H9 (cell line): Measurements from ENCODE around the gene KCNK5. TPM values are rescaled to one million over a fixed set of nuclear protein-coding genes. Genes with fewer than 3 reads are reported as not detected.

Source experiments
- DNase-seq: peaks from one replicate; pipeline ENCODE4 v3.0.0-alpha.2; 2017
- H2AFZ ChIP-seq: one replicate; pipeline ENCODE4 v1.6.1; 2013; ENCODE audit warnings: mild to moderate bottlenecking, low read length, control low read depth, moderate library complexity
- H2AK5ac ChIP-seq: 2 replicates; pipeline ENCODE4 v1.6.1; 2013; ENCODE audit warnings: low read length, control low read depth, mixed read lengths; ENCODE audit not compliant: insufficient read length
- H2BK120ac ChIP-seq: one replicate; pipeline ENCODE4 v1.6.1; 2013; ENCODE audit warnings: low read depth, mild to moderate bottlenecking, low read length, control low read depth, inconsistent platforms; ENCODE audit not compliant: poor library complexity, severe bottlenecking
- H2BK12ac ChIP-seq: 2 replicates; pipeline ENCODE4 v1.6.1; 2013; ENCODE audit warnings: low read length, control low read depth, mixed read lengths, low read depth; ENCODE audit not compliant: insufficient read length
- H2BK15ac ChIP-seq: 2 replicates; pipeline ENCODE4 v1.6.1; 2013; ENCODE audit warnings: low read depth, low read length, control low read depth
- H2BK20ac ChIP-seq: one replicate; pipeline ENCODE4 v1.6.1; 2013; ENCODE audit warnings: low read depth, mild to moderate bottlenecking, low read length, control low read depth, inconsistent platforms; ENCODE audit not compliant: poor library complexity, severe bottlenecking
- H2BK5ac ChIP-seq: 2 replicates; pipeline ENCODE4 v1.6.1; 2013; ENCODE audit warnings: low read length, control low read depth, mixed read lengths; ENCODE audit not compliant: insufficient read length
- H3K14ac ChIP-seq: 2 replicates; pipeline ENCODE4 v1.6.1; 2013; ENCODE audit warnings: low read length, control low read depth; ENCODE audit not compliant: insufficient read depth
- H3K18ac ChIP-seq: 2 replicates; pipeline ENCODE4 v1.6.1; 2013; ENCODE audit warnings: low read depth, mild to moderate bottlenecking, mixed read lengths, low read length, control low read depth; ENCODE audit not compliant: insufficient read length
- H3K23ac ChIP-seq: 2 replicates; pipeline ENCODE4 v1.6.1; 2013; ENCODE audit warnings: low read length, control low read depth, mixed read lengths, low read depth; ENCODE audit not compliant: insufficient read length
- H3K23me2 ChIP-seq: 2 replicates; pipeline ENCODE4 v1.6.1; 2013; ENCODE audit warnings: low read depth, mild to moderate bottlenecking, mixed read lengths, low read length, control low read depth; ENCODE audit not compliant: insufficient read length, poor library complexity, severe bottlenecking
- H3K27ac ChIP-seq: 2 replicates; pipeline ENCODE4 v1.5.1; 2013; ENCODE audit warnings: low read length, control low read depth, mixed read lengths, low read depth; ENCODE audit not compliant: insufficient read length
- H3K27me3 ChIP-seq: 2 replicates; pipeline ENCODE4 v1.6.1; 2013; ENCODE audit warnings: low read length, control low read depth, inconsistent platforms; ENCODE audit not compliant: insufficient read depth
- H3K4ac ChIP-seq: 2 replicates; pipeline ENCODE4 v1.6.1; 2013; ENCODE audit warnings: low read depth, mild to moderate bottlenecking, control low read depth, inconsistent platforms, low read length, moderate library complexity
- H3K4me1 ChIP-seq: 2 replicates; pipeline ENCODE4 v1.6.1; 2013; ENCODE audit warnings: low read length, control low read depth, inconsistent platforms; ENCODE audit not compliant: insufficient read depth
- H3K4me2 ChIP-seq: 2 replicates; pipeline ENCODE4 v1.6.1; 2013; ENCODE audit warnings: low read length, control low read depth, mixed read lengths; ENCODE audit not compliant: insufficient read length, insufficient read depth
- H3K56ac ChIP-seq: 2 replicates; pipeline ENCODE4 v1.6.1; 2013; ENCODE audit warnings: low read depth, mild to moderate bottlenecking, mixed read lengths, low read length, control low read depth; ENCODE audit not compliant: insufficient read length
- H3K79me1 ChIP-seq: 2 replicates; pipeline ENCODE4 v1.6.1; 2013; ENCODE audit warnings: low read depth, mild to moderate bottlenecking, moderate library complexity, low read length, control low read depth, inconsistent platforms; ENCODE audit not compliant: insufficient read depth, poor library complexity, severe bottlenecking
- H3K79me2 ChIP-seq: 2 replicates; pipeline ENCODE4 v1.6.1; 2013; ENCODE audit warnings: low read length, control low read depth, inconsistent platforms; ENCODE audit not compliant: insufficient read depth
- H3K9ac ChIP-seq: 2 replicates; pipeline ENCODE4 v1.6.1; 2013; ENCODE audit warnings: low read length, control low read depth, mixed read lengths; ENCODE audit not compliant: insufficient read length; ENCODE audit errors: extremely low read depth
- H3K9me3 ChIP-seq: one replicate; pipeline ENCODE4 v1.6.1; 2013; ENCODE audit warnings: low read depth, low read length, inconsistent platforms; ENCODE audit not compliant: control insufficient read depth
- H3T11ph ChIP-seq: one replicate; pipeline ENCODE4 v1.6.1; 2013; ENCODE audit warnings: mild to moderate bottlenecking, low read length, control low read depth, inconsistent platforms
- H4K20me1 ChIP-seq: one replicate; pipeline ENCODE4 v1.6.1; 2013; ENCODE audit not compliant: control insufficient read depth, insufficient read length, insufficient read depth
- H4K5ac ChIP-seq: 2 replicates; pipeline ENCODE4 v1.6.1; 2013; ENCODE audit warnings: low read depth, mild to moderate bottlenecking, mixed read lengths, low read length, control low read depth; ENCODE audit not compliant: insufficient read length
- H4K8ac ChIP-seq: replicated peaks from 2 replicates; pipeline ENCODE4 v1.6.1; 2013; ENCODE audit warnings: low read length, control low read depth, mixed read lengths, low read depth; ENCODE audit not compliant: insufficient read length
- H4K91ac ChIP-seq: 2 replicates; pipeline ENCODE4 v1.6.1; 2013; ENCODE audit warnings: low read depth, mild to moderate bottlenecking, moderate library complexity, mixed read lengths, low read length, control low read depth; ENCODE audit not compliant: insufficient read length
- H3K27ac Mint-ChIP-seq, 3 experiments: 2 replicates in 2 of 3; 3 replicates in 1 of 3; pipeline ENCODE4 v1.8.0; 2020 to 2021; ENCODE audit warnings: mixed read lengths in 3 of 3, mild to moderate bottlenecking in 1 of 3, moderate library complexity in 1 of 3
- H3K27me3 Mint-ChIP-seq: 2 replicates; pipeline ENCODE4 v1.8.0; 2021; ENCODE audit warnings: low read depth, mild to moderate bottlenecking, moderate library complexity, mixed read lengths
- H3K36me3 Mint-ChIP-seq, 3 experiments: 2 replicates in 2 of 3; 3 replicates in 1 of 3; pipeline ENCODE4 v1.8.0; 2020 to 2021; ENCODE audit warnings: low read depth in 3 of 3, mixed read lengths in 3 of 3; ENCODE audit not compliant: insufficient read depth in 1 of 3
- H3K4me1 Mint-ChIP-seq, 2 experiments: 2 replicates each; pipeline ENCODE4 v1.8.0; 2020; ENCODE audit warnings: mixed read lengths in 2 of 2
- H3K4me3 Mint-ChIP-seq, 2 experiments: 2 replicates in 1 of 2; 3 replicates in 1 of 2; pipeline ENCODE4 v1.8.0; 2020 to 2021; ENCODE audit warnings: mild to moderate bottlenecking in 2 of 2, mixed read lengths in 2 of 2, moderate library complexity in 1 of 2
- H3K9me3 Mint-ChIP-seq, 2 experiments: 2 replicates in 1 of 2; 3 replicates in 1 of 2; pipeline ENCODE4 v1.8.0; 2020; ENCODE audit warnings: mild to moderate bottlenecking in 2 of 2, mixed read lengths in 2 of 2, moderate library complexity in 1 of 2
- WGBS: extraction: QIAGEN DNeasy Blood & Tissue Kit; methylation state at CpG from one replicate; pipeline ENCODE4 v1.1.7; 2013; ENCODE audit warnings: missing lambda C conversion rate, low lambda C conversion rate, mixed read lengths; ENCODE audit not compliant: insufficient read length; ENCODE audit errors: extremely low coverage; 5-methylcytosine and 5-hydroxymethylcytosine counted together
- total RNA-seq: library from RNA; stranded (reverse); gene quantifications from 2 replicates; pipeline ENCODE4 v1.2.1, GENCODE V29; 2021
- TF ChIP-seq, protein P1 (sequence below): fragments of 200-600 bp; sonication (generic); conservative IDR thresholded peaks from 3 replicates; pipeline ENCODE4 v1.8.0; 2021; ENCODE audit warnings: antibody characterized with exemption, mild to moderate bottlenecking

Gene KCNK5
- total RNA-seq, 1 experiment from 2014 or later: 30.0 TPM

DNA sequence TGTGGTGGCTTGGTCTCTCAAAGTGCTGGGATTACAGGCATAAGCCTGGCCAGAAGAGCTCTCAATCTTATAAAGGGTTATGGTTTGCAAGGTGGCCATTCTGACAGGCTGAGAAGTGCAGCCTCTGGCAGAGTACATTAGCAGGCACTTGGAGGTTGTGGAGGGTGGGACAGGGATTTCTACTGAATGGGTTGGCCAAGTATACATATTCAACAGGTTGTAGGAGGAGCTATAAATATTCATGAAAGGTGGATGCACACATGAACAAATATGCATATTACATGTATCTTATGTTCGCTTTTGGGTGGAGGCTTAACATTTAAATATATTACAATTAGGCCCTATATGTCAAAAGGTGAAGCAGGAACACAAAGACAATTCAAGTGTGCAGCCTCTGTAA, 20.0 kb upstream of the KCNK5 start:
- Histone ChIP-seq H3K9me3 (no peaks in the 10 kb centered on the region), H3K14ac (no peak overlapping the region), H3K23me2 (no peaks in the 10 kb centered on the region), H4K91ac (no peak overlapping the region), H3K4me1 (no peaks in the 10 kb centered on the region; the same call in 1 of the 2 replicates), H3K79me1 (no peaks in the 10 kb centered on the region), H3K27ac (no peak overlapping the region), H3K18ac (no peak overlapping the region), H2BK15ac (no peak overlapping the region), H3K56ac (no peak overlapping the region), H2BK5ac (no peak overlapping the region), H4K20me1 (no peaks in the 10 kb centered on the region), H2AK5ac (no peak overlapping the region), H4K8ac (no peak overlapping the region), H3K27me3 (no peaks in the 10 kb centered on the region), H4K5ac (no peak overlapping the region), H3K9ac (no peak overlapping the region), H3T11ph (no peak overlapping the region), H3K79me2 (no peaks in the 10 kb centered on the region), H2BK20ac (no peak overlapping the region), H2AFZ (no peak overlapping the region), H2BK120ac (no peak overlapping the region), H3K23ac (no peak overlapping the region), H3K4me2 (no peak overlapping the region), H3K4ac (no peak overlapping the region), H2BK12ac (no peak overlapping the region)
- Mint-ChIP-seq H3K36me3 (peaks cover 0 to 2% (median 0%) of the 10 kb centered on the region in 3 experiments; a peak in 1 of 7 replicates), H3K9me3 (peaks cover under 1 to 1% of the 10 kb centered on the region in 2 experiments; a peak in 2 of 5 replicates), H3K4me3 (no peak overlapping the region), H3K27ac (no peak overlapping the region), H3K4me1 (peaks cover 5 to 7% of the 10 kb centered on the region in 2 experiments; a peak in 3 of 4 replicates), H3K27me3 (no peaks in the 10 kb centered on the region)
- no CpG with 5 or more reads among the region's 1 CpG for WGBS
- DNase-seq: no peak
- TF ChIP-seq, protein P1, sequence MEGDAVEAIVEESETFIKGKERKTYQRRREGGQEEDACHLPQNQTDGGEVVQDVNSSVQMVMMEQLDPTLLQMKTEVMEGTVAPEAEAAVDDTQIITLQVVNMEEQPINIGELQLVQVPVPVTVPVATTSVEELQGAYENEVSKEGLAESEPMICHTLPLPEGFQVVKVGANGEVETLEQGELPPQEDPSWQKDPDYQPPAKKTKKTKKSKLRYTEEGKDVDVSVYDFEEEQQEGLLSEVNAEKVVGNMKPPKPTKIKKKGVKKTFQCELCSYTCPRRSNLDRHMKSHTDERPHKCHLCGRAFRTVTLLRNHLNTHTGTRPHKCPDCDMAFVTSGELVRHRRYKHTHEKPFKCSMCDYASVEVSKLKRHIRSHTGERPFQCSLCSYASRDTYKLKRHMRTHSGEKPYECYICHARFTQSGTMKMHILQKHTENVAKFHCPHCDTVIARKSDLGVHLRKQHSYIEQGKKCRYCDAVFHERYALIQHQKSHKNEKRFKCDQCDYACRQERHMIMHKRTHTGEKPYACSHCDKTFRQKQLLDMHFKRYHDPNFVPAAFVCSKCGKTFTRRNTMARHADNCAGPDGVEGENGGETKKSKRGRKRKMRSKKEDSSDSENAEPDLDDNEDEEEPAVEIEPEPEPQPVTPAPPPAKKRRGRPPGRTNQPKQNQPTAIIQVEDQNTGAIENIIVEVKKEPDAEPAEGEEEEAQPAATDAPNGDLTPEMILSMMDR: no peak
